Right lobe of liver (tissue), 6 donors: Measurements from ENCODE around the gene PPIL6. TPM values are rescaled to one million over a fixed set of nuclear protein-coding genes. Genes with fewer than 3 reads are reported as not detected.
"Not testable (repeated sequence)": the region's sequence is repeated elsewhere in the genome, so short reads cannot be mapped to it uniquely, and the experiment has no call there.

Experiments
- ATAC-seq, 4 donors: fragments of 200-7000 bp; cut with Tn5 transposase; one replicate each; pipeline ENCODE4 v1.9.1; 2020; ENCODE audit warnings: mild to moderate bottlenecking in 4 of 4, moderate library complexity in 4 of 4
- DNase-seq, 3 donors: peaks; one replicate each; pipeline ENCODE4 v3.0.0-alpha.2; 2020
- H3K27ac ChIP-seq, 3 donors: fragments of 200-600 bp; one replicate each; pipeline ENCODE4 v1.8.0; 2022
- H3K27me3 ChIP-seq, 2 donors: fragments of 200-600 bp; one replicate each; pipeline ENCODE4 v1.8.0; 2022
- H3K36me3 ChIP-seq, 4 donors: fragments of 200-600 bp; sonication (generic) in 1 of 4; one replicate each; pipeline versions ENCODE4 v1.5.1 to v1.8.0; 2017 to 2022; ENCODE audit warnings: control low read depth in 1 of 4
- H3K4me1 ChIP-seq, 4 donors: fragments of 200-600 bp; sonication (generic) in 1 of 4; one replicate each; pipeline versions ENCODE4 v1.5.1 to v1.8.0; 2017 to 2022; ENCODE audit warnings: control low read depth in 1 of 4
- H3K4me3 ChIP-seq, 3 donors: fragments of 200-600 bp; one replicate each; pipeline ENCODE4 v1.8.0; 2022
- H3K9me3 ChIP-seq, 4 donors: fragments of 200-600 bp; sonication (generic) in 1 of 4; one replicate each; pipeline versions ENCODE4 v1.5.1 to v1.8.0; 2017 to 2022; ENCODE audit warnings: control low read depth in 1 of 4
- POLR2A ChIP-seq: fragments of 450-650 bp; IDR thresholded peaks from one replicate; pipeline ENCODE4 v1.6.1; 2017; ENCODE audit warnings: antibody characterized with exemption, mild to moderate bottlenecking
- WGBS: methylation state at CpG from one replicate; pipeline ENCODE4 v1.1.6; 2018; ENCODE audit warnings: low coverage, low lambda C conversion rate; ENCODE audit not compliant: insufficient coverage; ENCODE audit errors: missing lambda C conversion rate; 5-methylcytosine and 5-hydroxymethylcytosine counted together
- intact Hi-C, 2 donors: fragments of 100-400 bp; cut with DNase I; formaldehyde crosslinking; loops; one replicate each; pipeline versions ENCODE4 v1.11.2 to v1.14.1; 2022
- total RNA-seq, 6 experiments: library from RNA; depleted of rRNA in 2 of 6; stranded (reverse); fragments of >200 nt in 2 of 6; fragmentation: NEBNext Ultra II Directional in 3 of 6; extraction: Animal tissue kit (Norgen Biotek cat#: 25700) in 3 of 6; gene quantifications; one replicate each; pipeline versions ENCODE4 v1.1.0 to v1.2.4, GENCODE V29; 2016 to 2023
- TF ChIP-seq, protein P1 (sequence below), 4 donors: fragments of 200-600 bp in 3 of 4; fragments of 450-650 bp in 1 of 4; IDR thresholded peaks; one replicate each; pipeline versions ENCODE4 v1.5.1 to v1.8.0; 2016 to 2022; ENCODE audit warnings: antibody characterized with exemption in 4 of 4, mild to moderate bottlenecking in 2 of 4
- donor health status: DM: no; HTN: yes; CAD: no.
- donor health status: DM: no; HTN: no; CAD: no.
- donor health status: DM: no; HTN: no; CAD: no.
- donor health status: DM: no; HTN: yes; CAD: no.
- donor health status: DM: no; HTN: yes; CAD: no.

The PPIL6 gene
- total RNA-seq, 6 experiments from 2014 or later = 0.12 to 0.42 (median 0.33) TPM; not detected in 2

- DNase-seq (no peak), ATAC-seq (peak in 2 of 4 donors; percentile 24 to 92)
- WGBS = no CpG with 5 or more reads among the region's 7 CpGs
- no peaks in the 10 kb centered on the region for H3K9me3 ChIP-seq
- no peaks in the 10 kb centered on the region for H3K4me1 ChIP-seq
- H3K27ac ChIP-seq = no peak overlapping the region
- intact Hi-C loops = no loop called here
- H3K4me3 ChIP-seq = no peak overlapping the region
- no peaks in the 10 kb centered on the region for H3K27me3 ChIP-seq
- H3K36me3 ChIP-seq = peaks cover 0 to 42% (median 7%) of the 10 kb centered on the region in 4 donors
- TF ChIP-seq, protein P1, sequence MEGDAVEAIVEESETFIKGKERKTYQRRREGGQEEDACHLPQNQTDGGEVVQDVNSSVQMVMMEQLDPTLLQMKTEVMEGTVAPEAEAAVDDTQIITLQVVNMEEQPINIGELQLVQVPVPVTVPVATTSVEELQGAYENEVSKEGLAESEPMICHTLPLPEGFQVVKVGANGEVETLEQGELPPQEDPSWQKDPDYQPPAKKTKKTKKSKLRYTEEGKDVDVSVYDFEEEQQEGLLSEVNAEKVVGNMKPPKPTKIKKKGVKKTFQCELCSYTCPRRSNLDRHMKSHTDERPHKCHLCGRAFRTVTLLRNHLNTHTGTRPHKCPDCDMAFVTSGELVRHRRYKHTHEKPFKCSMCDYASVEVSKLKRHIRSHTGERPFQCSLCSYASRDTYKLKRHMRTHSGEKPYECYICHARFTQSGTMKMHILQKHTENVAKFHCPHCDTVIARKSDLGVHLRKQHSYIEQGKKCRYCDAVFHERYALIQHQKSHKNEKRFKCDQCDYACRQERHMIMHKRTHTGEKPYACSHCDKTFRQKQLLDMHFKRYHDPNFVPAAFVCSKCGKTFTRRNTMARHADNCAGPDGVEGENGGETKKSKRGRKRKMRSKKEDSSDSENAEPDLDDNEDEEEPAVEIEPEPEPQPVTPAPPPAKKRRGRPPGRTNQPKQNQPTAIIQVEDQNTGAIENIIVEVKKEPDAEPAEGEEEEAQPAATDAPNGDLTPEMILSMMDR (IDR thresholded peaks at IDR 0.05) = no peak
- no peak for TF ChIP-seq POLR2A
Observed at GRCh38 chr6:109465772-109466171, 25.3 kb upstream of the PPIL6 start.

GRCh38 chr6:109461733-109462526, 21.5 kb upstream of the PPIL6 start:
- WGBS = 100% methylated on average over 1 of the region's 1 CpG
- Histone ChIP-seq H3K9me3 (no peaks in the 10 kb centered on the region), H3K27ac (no peak overlapping the region), H3K27me3 (no peaks in the 10 kb centered on the region), H3K36me3 (peaks cover 0 to 27% (median 7%) of the 10 kb centered on the region in 4 donors), H3K4me1 (no peaks in the 10 kb centered on the region), H3K4me3 (no peak overlapping the region)
- DNase-seq (no peak), ATAC-seq (no peak)
- TF ChIP-seq, protein P1 (IDR thresholded peaks at IDR 0.05) = no peak
- no peak for TF ChIP-seq POLR2A
- intact Hi-C loops = no loop called here

DNA sequence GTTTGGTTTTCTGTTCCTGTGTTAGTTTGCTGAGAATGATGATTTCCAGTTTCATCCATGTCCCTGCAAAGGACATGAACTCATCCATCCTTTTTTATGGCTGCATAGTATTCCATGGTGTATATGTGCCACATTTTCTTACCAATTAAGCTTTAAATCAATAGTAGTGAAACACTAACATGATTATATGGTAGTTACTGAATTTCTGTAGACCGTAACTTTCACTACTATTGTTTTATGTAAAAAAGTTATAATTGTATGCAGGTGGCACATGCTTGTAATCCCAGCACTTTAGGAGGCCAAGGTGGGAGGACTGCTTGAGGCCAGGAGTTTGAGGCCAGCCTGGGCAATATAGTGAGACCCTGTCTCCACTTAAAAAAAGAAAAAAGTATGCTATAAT, 20.8 kb upstream of the PPIL6 start:
- 94% methylated on average over 1 of the region's 1 CpG for WGBS
- intact Hi-C loops, H3K27ac ChIP-seq, ATAC-seq, H3K9me3 ChIP-seq, H3K4me1 ChIP-seq, H3K4me3 ChIP-seq, H3K27me3 ChIP-seq, DNase-seq: not testable (repeated sequence)
- H3K36me3 ChIP-seq = peaks cover 0 to 19% (median 6%) of the 10 kb centered on the region in 4 donors

- H3K9me3 ChIP-seq = no peaks in the 10 kb centered on the region
- intact Hi-C loops = no loop called here
- peaks cover 0 to 12% (median 3%) of the 10 kb centered on the region in 4 donors for H3K4me1 ChIP-seq
- no peak overlapping the region for H3K4me3 ChIP-seq
- WGBS = 88% methylated on average over 2 of the region's 3 CpGs
- DNase-seq (peak in 1 of 3 donors; percentile 8), ATAC-seq (no peak)
- no peak overlapping the region for H3K27ac ChIP-seq
- peaks cover 0 to 4% of the 10 kb centered on the region in 2 donors for H3K27me3 ChIP-seq
- no peak for TF ChIP-seq POLR2A
- TF ChIP-seq, protein P1 (IDR thresholded peaks at IDR 0.05) = no peak
- H3K36me3 ChIP-seq = peaks cover 0 to 10% (median 2%) of the 10 kb centered on the region in 4 donors
Observed at GRCh38 chr6:109460161-109460829, 19.9 kb upstream of the PPIL6 start.
